NCI-H460 (cell line): ENCODE data around the gene ATPAF1. TPM values are rescaled to one million over a fixed set of nuclear protein-coding genes. Genes with fewer than 3 reads are reported as not detected.
"Not testable (repeated sequence)": the region's sequence is repeated elsewhere in the genome, so short reads cannot be mapped to it uniquely, and the experiment has no call there.

Experiments used
- DNase-seq: peaks from one replicate; pipeline ENCODE4 v3.0.0-alpha.2; 2016; ENCODE audit warnings: low read depth; ENCODE audit errors: extremely low read depth
- polyA plus RNA-seq: library from polyadenylated mRNA; depleted of rRNA; stranded (reverse); fragments of >200 nt; gene quantifications from 2 replicates; pipeline ENCODE4 v1.2.3, GENCODE V29; 2014; cell fraction: nucleus; rRNA removed
- total RNA-seq: library from RNA; depleted of rRNA; stranded (reverse); fragments of >200 nt; shearing (Covaris generic); gene quantifications from 2 replicates; pipeline ENCODE4 v1.2.3, GENCODE V29; 2014; rRNA removed

ATPAF1 gene, protein sequence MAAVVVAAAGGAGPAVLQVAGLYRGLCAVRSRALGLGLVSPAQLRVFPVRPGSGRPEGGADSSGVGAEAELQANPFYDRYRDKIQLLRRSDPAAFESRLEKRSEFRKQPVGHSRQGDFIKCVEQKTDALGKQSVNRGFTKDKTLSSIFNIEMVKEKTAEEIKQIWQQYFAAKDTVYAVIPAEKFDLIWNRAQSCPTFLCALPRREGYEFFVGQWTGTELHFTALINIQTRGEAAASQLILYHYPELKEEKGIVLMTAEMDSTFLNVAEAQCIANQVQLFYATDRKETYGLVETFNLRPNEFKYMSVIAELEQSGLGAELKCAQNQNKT
- total RNA-seq = 43.5 and 50.2 TPM in 2 replicates
- 39.2 and 79.1 TPM in 2 replicates for polyA plus RNA-seq

- peak; percentile 61 for DNase-seq
Observed at GRCh38 chr1:46667782-46668760, at the start of gene ATPAF1. ATPAF1 (minus strand) TSS chr1:46668364; CDS start chr1:46668322, 42 bp downstream.

GRCh38 chr1:46717654-46718053 lies 49.5 kb upstream of the ATPAF1 start:
- DNase-seq = no peak

- DNase-seq = no peak
Observed at GRCh38 chr1:46714976-46715375, 46.8 kb upstream of the ATPAF1 start.

DNA sequence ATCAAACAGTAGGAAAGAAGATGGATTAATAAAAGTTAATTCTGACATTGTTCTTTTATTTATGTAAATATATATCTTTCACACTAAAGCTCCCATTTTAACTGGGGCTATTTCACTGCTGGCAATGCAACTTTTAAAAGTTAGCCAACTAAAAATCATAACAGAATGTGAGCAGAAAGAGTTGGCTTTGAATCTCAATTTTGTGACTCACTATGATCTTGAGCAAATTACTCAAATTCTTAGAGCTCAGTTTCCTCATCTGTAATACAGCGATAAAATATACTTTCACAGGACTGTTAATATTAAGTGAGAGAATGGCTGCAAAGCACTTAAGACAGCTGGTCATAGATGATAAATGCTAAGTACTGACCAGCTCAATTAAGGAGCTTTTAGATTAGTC lies 40.0 kb upstream of the ATPAF1 start:
- no peak for DNase-seq

DNA sequence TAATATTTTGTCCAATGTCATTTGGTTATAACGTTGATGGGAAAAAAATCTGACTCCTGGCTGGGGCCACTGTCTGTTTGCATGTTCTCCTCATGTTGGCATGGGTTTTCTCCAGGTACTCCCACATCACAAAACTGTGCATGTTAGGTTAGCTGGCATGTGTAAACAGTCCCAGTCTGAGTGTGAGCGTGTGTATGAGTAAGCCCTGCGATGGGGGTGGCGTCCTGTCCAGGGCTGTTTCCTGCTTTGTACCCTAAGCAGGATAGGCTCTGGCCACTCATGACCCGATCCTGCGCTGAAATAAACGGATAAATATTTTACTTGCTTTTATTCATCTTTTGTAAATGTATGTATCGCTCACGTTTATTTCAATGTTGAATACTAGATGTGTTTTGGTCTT lies 37.2 kb upstream of the ATPAF1 start:
- DNase-seq = no peak

DNA sequence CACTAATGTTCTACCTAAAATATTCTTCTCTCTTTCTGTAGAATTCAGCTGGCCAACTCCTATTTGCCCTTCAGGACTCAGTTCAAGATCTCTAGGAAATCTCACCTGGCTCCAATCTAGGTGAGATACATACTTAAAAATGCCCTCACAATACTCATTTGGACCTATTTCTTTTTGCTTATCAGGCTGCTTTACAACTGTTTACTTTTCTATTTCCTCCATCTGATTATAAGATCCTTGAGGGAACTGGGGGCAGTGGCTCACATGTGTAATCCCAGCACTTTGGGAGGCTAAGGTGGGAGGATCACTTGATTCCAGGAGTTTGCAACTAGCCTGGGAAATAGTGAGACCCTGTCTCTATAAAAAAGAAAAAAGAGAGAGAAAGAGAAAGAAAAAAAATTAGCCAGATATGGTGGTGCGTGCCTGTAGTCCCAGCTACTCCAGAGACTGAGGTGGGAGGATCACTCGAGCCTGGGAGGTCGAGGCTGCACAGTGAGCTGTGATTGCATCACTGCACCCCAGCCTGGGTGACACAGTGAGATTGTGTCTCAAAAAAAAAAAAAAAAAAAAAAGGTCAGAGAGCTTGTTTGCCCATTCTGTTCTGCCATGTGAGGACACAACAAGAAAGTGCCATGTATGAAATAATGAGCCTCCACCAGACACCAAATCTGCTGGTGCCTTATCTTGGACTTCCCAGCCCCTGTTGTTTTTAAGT lies 35.9 kb upstream of the ATPAF1 start:
- no peak for DNase-seq

- no peak for DNase-seq
Observed at GRCh38 chr1:46699666-46700065, 31.5 kb upstream of the ATPAF1 start.

DNA sequence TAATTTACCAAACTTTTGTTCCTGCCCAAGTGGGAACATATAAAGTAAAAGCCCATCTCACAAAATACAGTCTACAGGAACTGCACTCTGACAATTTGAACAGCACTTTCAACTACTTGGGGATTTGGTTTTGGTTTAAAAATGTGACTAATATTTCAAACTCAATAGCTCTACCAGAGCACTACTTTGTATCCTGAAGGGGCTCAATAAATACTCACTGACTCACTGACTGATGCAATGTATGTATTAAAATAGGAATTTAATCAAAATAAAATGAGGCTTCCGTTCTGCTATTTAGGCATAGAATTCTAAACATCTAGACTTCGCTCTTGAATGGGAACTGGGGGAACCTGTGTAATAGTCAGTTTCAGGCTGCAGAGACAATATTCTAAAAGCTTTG lies 28.9 kb upstream of the ATPAF1 start:
- no peak for DNase-seq

DNA sequence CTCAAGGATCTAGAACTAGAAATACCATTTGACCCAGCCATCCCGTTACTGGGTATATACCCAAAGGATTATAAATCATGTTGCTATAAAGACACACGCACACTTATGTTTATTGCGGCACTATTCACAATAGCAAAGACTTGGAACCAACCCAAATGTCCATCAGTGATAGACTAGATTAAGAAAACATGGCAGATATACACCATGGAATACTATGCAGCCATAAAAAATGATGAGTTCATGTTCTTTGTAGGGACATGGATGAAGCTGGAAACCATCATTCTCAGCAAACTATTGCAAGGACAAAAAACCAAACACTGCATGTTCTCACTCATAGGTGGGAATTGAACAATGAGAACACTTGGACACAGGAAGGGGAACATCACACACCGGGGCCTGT lies 26.5 kb upstream of the ATPAF1 start:
- DNase-seq = not testable (repeated sequence)

DNA sequence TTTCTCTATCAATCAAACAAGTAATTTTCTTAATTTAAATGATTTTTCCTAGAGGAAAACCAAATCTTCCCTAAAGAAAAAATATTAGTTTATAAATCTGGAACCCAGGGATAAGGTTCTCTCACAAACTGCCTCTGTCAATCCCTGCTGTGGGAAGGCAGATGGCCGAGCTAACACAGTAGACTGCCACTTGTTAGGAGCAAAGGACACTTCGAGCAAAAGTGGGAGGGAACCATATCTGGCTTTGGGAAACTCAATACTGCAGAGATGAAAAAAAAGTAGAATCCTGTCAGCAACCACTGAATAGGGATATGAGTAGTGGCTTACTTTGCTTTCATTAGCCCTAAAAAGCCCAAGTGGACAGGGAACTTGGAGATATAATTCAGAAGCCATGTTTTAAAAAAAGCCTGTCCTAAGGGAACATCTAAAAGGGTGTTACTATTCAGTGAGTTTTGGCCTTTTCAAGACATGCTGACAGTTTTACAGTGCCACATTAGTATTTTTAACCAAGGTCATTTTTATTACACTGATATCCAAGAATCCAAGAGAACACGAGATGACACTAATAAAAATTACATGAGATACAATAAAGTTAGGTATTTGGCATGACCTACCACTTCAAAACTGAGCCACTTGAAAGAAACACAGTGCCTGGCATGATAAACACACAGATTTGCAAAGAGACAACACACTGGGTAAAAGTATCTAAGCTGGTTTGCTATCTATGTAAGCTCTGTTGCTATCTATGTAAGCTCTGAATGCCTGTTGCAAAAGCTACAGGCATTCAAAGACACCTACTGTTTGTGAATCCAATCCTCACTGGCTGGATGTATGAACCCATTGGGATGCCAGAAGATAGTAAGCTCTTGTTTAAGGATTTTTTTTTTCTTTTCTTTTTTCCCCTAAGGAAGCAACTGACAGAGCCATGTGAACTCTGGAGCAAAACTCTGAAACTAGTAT lies 24.9 kb upstream of the ATPAF1 start:
- DNase-seq = no peak

DNA sequence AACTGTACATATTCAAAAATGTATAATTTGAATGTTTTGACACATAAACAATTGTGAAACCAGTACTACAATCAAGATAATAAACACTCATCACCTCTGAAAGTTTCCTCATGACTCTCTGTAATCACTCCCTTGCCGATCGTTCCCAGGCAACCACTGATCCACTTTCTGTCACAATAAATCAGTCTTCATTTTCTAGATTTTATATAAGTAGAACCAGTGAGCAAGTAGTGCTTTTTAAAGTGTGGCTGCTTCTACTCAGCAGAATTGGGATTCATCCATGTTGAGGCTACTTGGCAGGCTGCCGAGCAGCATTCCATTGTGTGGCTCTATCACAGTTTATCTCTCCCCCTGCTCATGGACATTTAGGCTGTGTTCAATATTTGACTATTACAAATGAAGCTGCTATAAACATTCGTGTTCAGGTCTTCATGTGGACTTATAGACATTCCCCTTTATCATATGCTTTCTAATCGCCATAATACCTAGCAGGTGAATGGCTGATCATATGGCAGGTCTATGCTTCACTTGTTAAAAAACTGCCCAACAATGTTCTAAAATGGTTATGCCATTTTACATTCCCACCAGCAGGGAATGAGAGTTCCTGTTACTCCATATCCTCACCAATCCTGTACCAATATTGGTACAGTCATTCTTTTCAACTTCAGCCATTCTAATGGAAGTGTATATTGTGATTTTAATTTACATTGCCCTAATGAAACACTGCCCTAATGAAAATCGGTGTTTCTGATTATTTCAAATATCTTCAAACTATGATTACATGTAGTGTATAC lies 24.0 kb upstream of the ATPAF1 start:
- no peak for DNase-seq

DNA sequence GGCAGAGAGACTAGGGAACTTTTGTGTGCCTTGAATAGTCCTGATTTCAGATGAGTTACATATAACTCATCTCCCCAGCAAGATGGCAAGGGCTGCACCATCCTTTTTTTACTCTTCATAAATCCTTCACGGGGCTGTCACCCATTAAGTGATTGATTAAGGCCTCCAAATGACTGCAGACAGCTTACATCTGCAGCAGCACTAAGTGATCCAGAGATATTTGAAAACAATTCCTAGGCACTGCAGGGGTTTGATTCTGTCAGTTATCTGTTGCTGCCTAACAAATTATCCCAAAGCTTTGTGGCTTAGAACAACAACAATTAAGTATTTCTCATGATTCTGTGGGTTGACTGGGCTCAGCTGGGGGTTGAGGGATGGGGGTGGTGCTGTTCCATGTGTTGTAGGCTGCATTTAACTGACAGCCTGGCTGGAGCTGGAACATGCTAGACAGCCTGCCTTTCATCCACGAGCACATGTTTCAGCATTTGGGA lies 22.8 kb upstream of the ATPAF1 start:
- DNase-seq = no peak

- DNase-seq = no peak
Observed at GRCh38 chr1:46689897-46690296, 21.7 kb upstream of the ATPAF1 start.

DNA sequence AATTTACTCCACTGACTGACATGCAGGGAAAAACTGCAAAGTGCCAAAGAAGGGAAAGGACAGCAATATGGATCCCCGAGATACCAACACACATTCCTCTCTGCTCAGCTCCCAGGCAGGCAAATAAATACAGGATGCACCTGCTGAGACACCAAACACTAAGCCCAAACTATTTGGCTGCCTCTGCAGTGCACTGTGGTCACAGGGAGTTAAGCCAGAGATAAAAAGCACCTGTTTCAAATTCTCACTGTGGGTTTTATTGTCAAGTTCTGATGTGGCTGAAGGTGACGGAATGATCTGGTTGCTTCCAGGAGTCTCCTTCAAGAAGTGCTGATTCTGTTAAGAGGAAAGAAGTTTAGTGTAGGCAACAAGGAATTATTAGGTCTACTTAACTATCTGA lies 21.2 kb upstream of the ATPAF1 start:
- DNase-seq = no peak

- no peak for DNase-seq
Observed at GRCh38 chr1:46687921-46688509, 19.9 kb upstream of the ATPAF1 start.

DNA sequence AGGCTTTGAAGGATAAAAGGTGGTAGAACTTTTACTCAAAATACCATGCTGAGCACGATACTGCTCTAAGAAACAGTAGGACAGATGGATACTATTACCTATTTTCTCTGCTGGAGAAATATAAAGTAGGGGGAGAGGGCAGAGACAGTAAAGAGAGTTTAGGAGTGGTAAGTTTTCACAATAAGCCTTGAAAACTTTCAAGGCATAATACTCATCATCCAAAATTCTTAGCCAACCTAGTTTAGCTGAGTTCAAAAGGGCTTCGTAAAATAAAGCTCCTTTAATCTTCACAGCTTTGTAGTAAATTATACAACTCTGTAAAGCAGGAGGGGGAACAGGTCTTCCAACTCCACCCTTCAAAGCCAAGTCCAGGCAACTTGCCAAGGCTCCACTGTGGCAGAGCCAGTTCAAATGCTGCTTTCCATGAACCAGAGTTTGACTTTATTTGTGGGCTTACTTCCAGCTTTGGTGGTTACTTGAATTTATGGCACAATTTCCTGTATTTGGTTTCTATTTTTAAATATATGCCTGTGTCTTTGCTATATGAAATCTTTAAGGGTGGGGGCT lies 19.0 kb upstream of the ATPAF1 start:
- DNase-seq = no peak

GRCh38 chr1:46686255-46686654 lies 18.1 kb upstream of the ATPAF1 start:
- no peak for DNase-seq

DNA sequence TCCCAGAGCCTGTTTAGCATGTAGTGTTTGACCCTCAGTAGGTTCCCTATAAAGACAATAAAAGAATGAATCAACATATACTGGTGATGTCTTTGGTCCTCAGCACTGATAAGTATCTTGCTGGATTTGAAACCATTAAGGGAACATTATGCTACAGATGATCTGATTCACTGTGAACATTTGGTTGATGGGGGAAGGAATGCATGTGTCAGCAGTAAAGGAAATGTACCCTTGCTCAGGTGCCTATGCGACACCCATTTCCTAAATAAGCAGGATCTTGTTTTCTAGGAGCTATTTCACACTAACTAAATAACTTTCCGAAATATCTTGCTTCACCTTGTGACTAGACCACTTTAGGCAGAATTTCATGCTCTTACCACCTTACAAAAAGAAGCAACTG lies 16.5 kb upstream of the ATPAF1 start:
- DNase-seq = no peak
